NK-92 treated with Interleukin-12 subunit alpha and Interleukin-12 subunit beta, amount 100 ng/mL, for 24 hours (cell line): ENCODE data around the gene PRPSAP1.
A peak's percentile ranks its signal among the peaks of the same experiment; 100 is the strongest.

Source experiments
- DNase-seq: peaks from one replicate; lab custom pipeline; 2025; lab: John Stamatoyannopoulos, UW

Gene PRPSAP1

DNA sequence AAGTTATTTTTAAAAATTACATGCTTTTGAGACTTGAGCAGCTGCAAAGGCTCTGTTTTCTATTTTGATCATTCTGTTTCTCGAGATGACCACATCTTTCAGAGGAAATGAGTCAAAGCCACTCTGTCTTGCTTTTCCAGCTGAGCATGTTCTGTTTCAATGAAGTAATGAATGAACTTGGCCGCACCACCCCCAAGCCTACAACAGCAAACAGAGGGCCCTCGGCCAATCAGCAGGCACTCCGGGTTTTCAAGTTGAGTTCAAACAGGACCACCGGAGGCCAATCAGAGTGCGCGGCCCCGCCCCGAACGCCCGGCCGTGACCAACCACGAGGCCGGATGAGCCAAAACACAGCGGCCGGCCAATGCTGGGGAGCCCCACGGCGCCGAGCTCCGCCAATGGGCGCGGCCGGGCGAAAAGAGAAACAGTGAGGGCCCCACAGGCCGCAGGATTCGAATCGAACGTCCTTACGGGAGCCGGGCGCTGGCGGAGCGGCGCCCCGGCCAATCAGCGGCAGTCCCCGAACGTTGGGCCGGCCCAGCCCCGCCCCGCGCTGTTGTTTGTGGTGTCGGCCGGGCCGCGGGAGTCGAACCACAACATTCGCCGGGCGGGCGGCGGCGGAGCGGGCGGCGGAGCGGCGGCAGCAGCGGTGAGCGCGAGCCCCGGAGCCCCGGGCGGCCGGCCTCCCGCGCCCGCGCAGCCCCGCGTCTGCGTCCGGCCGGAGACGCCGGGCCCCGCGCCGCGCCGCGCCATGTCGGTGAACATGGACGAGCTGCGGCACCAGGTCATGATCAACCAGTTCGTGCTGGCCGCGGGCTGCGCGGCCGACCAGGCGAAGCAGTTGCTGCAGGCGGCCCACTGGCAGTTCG is 88.7 kb downstream of the PRPSAP1 start, which contains the start of gene UBALD2:
UBALD2 (plus strand) TSS at position 594 of the 869 bp plus-strand sequence; CDS start at position 752, 158 bp downstream.
- DNase-seq, result peak; percentile 99

DNA sequence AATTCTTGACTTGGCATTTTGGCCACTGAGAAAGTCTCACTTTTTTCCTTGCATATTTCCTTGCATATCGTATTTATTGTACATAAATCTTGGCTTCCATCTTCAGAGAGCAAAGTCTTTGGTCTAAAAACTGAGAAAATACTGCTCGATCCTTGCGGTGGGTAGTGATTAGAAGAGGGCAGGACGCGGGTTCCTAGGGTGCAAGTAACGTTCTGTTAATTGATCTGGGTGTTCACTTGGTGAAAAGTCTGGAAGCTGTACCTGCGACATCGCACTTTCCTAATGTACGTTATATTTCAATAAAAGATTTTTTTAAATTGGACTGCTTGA is 89.3 kb downstream of the PRPSAP1 start:
- no peak for DNase-seq

DNA sequence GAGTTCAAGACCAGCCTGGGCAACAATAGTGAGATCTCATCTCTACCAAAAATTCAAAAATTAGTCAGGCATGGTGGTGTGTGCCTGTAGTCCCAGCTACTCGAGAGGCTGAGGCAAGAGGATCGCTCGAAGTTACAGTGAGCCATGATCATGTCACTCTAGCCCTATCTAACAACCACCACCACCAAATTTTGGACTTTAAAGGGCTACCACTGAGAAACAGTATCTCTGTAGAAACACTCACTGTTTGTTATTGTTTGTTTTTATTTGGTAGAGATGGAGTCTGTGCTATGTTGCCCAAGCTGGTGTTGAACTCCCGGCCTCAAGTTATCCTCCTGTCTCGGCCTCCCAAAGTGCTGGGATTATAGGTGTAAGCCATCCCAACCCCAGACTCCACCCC is 89.8 kb downstream of the PRPSAP1 start:
- DNase-seq, result no peak

DNA sequence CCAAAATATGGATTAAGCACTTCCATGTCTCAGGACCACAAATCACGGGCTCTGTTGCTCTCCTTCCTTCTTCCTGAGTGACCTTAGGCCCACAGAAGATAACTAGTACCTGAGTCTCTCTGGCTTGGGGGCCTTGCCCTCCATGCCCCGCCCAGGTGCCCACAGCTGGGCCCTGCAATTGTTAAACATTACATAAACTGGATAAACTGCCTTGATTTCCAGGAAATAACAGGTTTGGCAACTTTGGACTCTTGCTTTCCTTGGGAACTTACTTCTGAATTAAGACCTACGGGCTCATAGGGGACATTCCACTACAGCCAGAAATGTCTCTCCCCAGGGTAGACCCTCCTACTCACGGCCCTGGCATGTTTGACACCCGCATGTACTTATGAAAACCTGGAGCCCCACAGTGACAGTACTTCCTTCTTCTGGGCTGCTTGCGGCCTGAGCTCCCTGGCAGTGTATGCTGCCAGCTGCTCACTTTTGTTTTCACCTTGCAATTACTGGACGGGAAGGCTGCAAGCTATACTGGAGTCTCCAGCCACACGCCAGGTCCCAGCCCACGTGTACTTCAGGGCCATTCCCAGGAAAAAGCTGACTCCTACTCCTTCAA is 90.9 kb downstream of the PRPSAP1 start:
- peak; percentile 38 for DNase-seq

DNA sequence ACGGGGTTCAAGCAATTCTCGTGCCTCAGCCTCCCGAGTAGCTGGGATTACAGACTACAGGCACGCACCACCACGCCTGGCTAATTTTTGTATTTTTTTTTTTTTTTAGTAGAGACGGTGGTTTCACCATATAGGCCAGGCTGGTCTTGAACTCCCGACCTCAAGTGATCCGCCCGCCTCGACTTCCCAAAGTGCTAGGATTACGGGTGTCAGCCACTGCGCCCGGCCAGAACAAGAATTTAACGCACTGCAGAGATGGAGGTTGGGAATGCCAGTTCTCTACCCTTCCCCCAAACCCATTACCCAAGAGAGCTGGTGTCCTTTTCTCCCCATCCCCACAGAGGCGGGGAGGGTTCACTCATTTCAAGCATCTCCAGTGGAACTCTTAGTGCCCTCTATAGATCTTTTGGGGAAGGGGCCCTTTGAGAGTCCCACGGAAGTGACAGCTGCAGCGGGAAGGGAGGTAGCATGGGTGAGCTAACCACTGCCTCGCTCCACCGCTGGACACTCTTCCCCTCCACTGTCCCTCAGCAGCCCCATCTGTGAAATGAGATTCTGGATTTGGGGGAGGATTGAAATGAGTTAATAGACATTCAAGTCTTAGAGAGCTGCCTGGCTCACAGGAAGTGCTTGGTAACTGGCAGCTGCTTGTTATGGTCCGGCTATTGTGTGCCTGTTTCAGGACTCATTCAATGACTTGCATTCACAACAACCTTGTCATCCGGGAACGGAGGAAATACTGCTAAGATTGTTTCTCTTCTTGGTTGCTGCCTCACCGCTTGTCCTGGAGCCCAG is 92.1 kb downstream of the PRPSAP1 start:
- no peak for DNase-seq

DNA sequence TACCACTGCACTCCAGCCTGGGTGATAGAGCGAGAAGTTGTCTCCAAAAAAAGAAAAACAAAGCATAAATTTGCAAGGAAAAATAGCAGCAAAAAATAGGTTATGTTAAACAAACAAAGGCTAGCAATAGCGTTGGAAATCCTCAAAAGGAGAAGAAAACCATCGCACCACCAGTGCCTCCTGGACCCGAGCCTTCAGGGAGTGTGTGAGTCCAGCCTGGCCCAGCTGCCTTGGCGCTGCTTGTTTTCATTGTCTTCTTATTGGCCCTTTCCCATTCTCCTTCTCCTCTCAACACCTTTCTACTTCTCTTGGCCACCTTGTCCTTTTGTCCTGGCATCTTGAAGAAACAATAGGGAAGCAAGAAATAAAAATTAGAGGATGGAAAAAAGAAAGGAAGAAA is 93.0 kb downstream of the PRPSAP1 start:
- no peak for DNase-seq

DNA sequence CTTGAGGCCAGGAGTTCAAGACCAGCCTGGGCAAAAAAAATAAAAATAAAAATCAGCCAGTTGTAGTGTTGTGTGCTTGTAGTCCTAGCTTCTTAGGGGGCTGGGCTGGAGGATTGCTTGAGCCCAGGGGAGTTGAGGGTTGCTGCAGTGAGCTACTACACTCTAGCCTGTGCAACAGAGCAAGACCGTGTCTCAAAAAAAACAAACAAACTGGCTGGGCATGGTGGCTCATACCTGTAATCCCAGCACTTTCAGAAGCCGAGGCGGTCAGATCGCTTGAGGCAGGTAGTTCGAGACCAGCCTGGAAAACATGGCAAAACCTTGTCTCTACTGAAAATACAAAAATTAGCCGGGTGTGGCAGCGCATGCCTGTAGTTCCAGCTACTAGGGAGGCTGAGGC is 93.5 kb downstream of the PRPSAP1 start:
- no peak for DNase-seq
